Muscle layer of duodenum (tissue), 2 donors: Measurements from ENCODE around the gene FGF7.
"Not testable (repeated sequence)": the region's sequence is repeated elsewhere in the genome, so short reads cannot be mapped to it uniquely, and the experiment has no call there.

Source experiments
- H3K27ac ChIP-seq: one replicate; pipeline ENCODE4 v1.7.0; 2013; ENCODE audit warnings: mild to moderate bottlenecking, low read length
- H3K27me3 ChIP-seq: one replicate; pipeline ENCODE4 v1.7.0; 2013; ENCODE audit warnings: low read depth, mild to moderate bottlenecking, control low read depth, low read length
- H3K36me3 ChIP-seq, 2 donors: one replicate each; pipeline ENCODE4 v1.7.0; 2013; ENCODE audit warnings: low read length in 2 of 2, control low read depth in 1 of 2, mild to moderate bottlenecking in 1 of 2; ENCODE audit not compliant: insufficient read depth in 2 of 2, control insufficient read depth in 1 of 2
- H3K4me1 ChIP-seq, 2 donors: one replicate each; pipeline ENCODE4 v1.7.0; 2013; ENCODE audit warnings: low read length in 2 of 2, mild to moderate bottlenecking in 2 of 2, control low read depth in 1 of 2, moderate library complexity in 1 of 2; ENCODE audit not compliant: insufficient read depth in 2 of 2, control insufficient read depth in 1 of 2
- H3K4me3 ChIP-seq, 2 donors: one replicate each; pipeline ENCODE4 v1.7.0; 2013; ENCODE audit warnings: low read length in 2 of 2, low read depth in 1 of 2, mild to moderate bottlenecking in 1 of 2
- H3K9me3 ChIP-seq, 2 donors: one replicate each; pipeline ENCODE4 v1.7.0; 2013; ENCODE audit warnings: low read length in 2 of 2, control low read depth in 1 of 2, mild to moderate bottlenecking in 1 of 2; ENCODE audit not compliant: control insufficient read depth in 1 of 2
- donor health status: healthy.

The FGF7 gene

DNA sequence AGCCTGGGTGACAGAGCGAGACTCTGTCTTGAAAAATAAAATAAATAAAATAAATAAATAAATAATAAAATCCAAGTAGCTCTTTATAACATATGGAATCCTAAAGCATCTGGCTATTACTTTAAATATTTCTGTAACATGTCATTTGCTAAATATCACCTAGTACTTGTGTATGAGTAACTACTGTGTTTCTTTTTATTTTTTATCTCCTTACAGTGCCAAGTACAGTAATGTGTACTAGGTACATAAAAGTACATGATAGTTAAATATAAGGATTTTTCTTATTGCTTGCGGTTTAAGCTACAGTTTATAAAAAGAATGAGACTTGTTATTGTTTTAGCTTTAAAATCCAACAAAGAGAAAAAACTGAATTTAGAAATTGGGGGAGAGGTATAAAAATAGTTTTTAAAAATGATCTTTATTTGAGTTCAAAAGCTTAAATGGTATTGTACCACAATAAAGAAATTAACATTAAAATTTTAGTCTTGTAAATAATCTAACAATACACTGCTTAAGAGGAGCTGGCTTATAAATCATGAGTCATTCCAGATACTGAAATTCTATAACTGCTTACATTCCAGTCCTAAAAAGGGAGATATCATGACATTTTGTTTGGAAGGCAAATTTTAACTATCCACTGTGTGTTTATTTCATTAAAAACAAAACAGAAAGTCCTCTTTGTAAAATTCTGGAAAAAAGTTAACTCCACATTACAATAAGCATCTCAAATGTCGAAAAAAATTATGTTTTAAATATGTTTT, 73.1 kb downstream of the FGF7 start:
- Histone ChIP-seq H3K4me3 (no peak overlapping the region), H3K36me3 (no peaks in the 10 kb centered on the region), H3K4me1 (peaks cover 0 to 16% of the 10 kb centered on the region in 2 donors), H3K27ac (no peak overlapping the region), H3K9me3 (no peaks in the 10 kb centered on the region), H3K27me3 (no peaks in the 10 kb centered on the region)

DNA sequence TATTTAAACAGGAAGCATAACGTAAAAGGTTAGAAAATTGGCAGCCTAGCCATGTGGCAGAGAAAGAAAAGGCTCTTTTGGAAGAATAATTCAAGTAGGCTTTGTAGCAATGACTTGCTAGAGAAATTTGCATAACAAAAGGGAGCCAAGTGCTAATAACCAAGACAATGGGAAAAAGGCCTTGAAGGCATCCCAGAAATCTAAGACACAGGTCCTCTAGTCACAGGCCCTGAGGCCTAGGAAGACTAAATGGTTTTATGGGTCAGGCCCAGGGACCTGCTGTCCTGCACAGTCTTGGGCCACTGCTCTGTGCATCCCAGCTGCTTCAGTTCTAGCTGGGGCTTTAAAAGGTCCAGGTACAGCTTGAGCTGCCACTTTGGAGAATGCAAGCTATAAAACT, 78.5 kb downstream of the FGF7 start:
- peaks cover 0 to 12% of the 10 kb centered on the region in 2 donors for H3K9me3 ChIP-seq
- H3K4me3 ChIP-seq = no peak overlapping the region
- peaks cover 0 to 3% of the 10 kb centered on the region in 2 donors for H3K4me1 ChIP-seq
- no peaks in the 10 kb centered on the region for H3K36me3 ChIP-seq
- H3K27ac ChIP-seq = no peak overlapping the region
- no peaks in the 10 kb centered on the region for H3K27me3 ChIP-seq

DNA sequence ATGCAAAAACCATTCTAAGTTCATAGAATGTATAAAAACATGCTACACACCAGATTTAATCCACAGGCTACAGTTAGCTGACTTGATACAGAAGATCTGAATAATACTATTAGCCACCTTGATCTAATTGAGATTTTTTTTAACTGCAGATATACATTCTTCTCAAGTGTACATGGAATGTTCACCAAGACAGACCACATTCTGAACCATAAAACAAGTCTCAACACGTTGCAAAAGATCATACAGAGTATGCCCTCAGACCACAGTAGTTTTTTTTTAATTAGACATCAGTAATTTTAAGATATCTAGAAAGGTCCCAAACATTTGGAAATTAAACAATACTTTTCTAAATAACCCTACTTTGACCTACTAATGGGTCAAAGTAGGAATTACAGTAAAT, 83.3 kb downstream of the FGF7 start:
- Histone ChIP-seq H3K27ac (no peak overlapping the region), H3K4me3 (no peak overlapping the region), H3K27me3 (no peaks in the 10 kb centered on the region), H3K9me3 (peaks cover 0 to 12% of the 10 kb centered on the region in 2 donors), H3K36me3 (no peaks in the 10 kb centered on the region), H3K4me1 (no peaks in the 10 kb centered on the region)

- Histone ChIP-seq H3K4me1 (no peaks in the 10 kb centered on the region), H3K9me3 (peaks cover 0 to 6% of the 10 kb centered on the region in 2 donors), H3K27ac (no peak overlapping the region), H3K4me3 (no peak overlapping the region), H3K27me3 (no peaks in the 10 kb centered on the region), H3K36me3 (no peaks in the 10 kb centered on the region)
Measured at GRCh38 chr15:49507261-49507660, 84.2 kb downstream of the FGF7 start.

DNA sequence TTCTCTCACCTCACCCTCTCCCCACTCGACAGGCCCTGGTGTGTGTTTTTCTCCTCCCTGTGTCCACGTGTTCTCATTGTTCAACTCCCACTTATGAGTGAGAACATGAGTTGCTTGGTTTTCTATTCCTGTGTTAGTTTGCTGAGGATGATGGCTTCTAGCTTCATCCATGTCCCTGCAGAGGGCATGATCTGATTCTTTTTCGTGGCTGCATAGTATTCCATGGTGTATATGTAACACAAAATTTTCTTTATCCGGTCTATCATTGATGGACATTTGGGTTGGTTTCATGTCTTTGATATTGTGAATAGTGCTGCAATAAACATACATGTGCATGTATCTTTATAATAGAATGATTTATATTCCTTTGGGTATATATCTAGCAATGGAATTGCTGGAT, 89.7 kb downstream of the FGF7 start:
- not testable (repeated sequence) for H3K27ac ChIP-seq, H3K9me3 ChIP-seq, H3K4me1 ChIP-seq, H3K36me3 ChIP-seq, H3K4me3 ChIP-seq, H3K27me3 ChIP-seq

DNA sequence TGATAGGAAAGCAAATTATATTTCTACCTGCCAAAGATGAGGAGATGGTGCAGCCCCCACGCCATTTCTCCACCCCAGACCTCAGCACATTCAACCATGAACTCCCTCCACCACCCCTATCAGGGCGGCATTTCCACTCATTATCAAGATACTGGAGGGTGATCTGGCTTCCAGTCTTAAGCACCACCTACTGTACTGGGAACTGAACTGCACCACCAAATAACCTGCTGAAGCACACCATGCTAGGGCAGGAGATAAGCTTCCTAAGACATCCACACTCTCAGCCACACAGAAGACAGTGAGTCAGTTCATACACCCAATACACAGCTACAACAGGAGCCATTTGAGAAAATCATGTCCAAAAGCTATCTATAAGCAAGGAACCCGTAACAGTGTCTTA, 98.8 kb downstream of the FGF7 start:
- Histone ChIP-seq H3K27me3 (no peaks in the 10 kb centered on the region), H3K27ac (no peak overlapping the region), H3K9me3 (peaks cover 0 to 5% of the 10 kb centered on the region in 2 donors), H3K36me3 (no peaks in the 10 kb centered on the region), H3K4me3 (no peak overlapping the region), H3K4me1 (no peaks in the 10 kb centered on the region)

DNA sequence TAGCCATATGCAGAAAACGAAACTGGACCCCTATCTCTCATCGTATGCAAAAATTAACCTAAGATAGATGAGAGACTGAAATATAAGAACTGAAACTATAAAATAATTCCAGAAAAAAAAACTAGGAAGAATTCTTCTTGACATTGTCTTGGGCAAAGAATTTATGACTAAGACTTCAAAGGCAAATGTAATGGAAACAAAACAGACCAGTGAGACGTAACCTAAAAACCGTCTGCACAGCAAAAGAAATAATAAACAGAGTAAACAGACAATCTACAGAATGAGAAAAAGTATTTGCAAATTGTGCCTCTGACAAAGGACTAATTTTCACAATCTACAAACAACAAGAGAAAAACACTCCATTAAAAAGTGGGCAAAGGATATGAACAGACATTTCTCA, 105.2 kb downstream of the FGF7 start:
- H3K27ac ChIP-seq = no peak overlapping the region
- peaks cover 0 to 2% of the 10 kb centered on the region in 2 donors for H3K9me3 ChIP-seq
- H3K36me3 ChIP-seq = no peaks in the 10 kb centered on the region
- H3K27me3 ChIP-seq = no peaks in the 10 kb centered on the region
- no peak overlapping the region for H3K4me3 ChIP-seq
- no peaks in the 10 kb centered on the region for H3K4me1 ChIP-seq

DNA sequence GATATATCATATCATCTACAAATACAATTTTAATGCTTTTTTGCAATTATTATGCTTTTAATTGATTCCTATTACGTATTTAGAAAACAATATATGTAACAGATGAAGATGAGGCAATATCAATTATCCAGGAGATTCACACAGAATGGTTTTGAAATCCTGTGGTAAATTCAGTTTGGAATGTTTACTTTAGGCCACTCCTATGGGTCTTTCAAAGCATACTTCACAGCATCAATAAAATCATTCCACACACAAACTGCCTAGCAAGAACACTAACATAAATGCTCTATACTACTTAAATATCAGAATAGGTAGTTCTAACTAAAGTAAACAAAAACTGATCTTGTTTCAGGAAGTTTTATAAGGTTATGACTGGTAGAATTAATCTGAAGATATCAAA, 107.0 kb downstream of the FGF7 start:
- no peaks in the 10 kb centered on the region for H3K4me1 ChIP-seq
- H3K36me3 ChIP-seq = no peaks in the 10 kb centered on the region
- H3K4me3 ChIP-seq = no peak overlapping the region
- H3K27ac ChIP-seq = no peak overlapping the region
- H3K27me3 ChIP-seq = no peaks in the 10 kb centered on the region
- peaks cover 0 to 6% of the 10 kb centered on the region in 2 donors for H3K9me3 ChIP-seq
